GM21529 (cell line): ENCODE data around the gene MIA3.
"Not testable (repeated sequence)": the region's sequence is repeated elsewhere in the genome, so short reads cannot be mapped to it uniquely, and the experiment has no call there.

ENCODE experiments used
- ATAC-seq: cut with Tn5 transposase; IDR thresholded peaks from one replicate; pipeline ENCODE4 v1.9.1; 2021; ENCODE audit not compliant: unreplicated experiment

The MIA3 gene

DNA sequence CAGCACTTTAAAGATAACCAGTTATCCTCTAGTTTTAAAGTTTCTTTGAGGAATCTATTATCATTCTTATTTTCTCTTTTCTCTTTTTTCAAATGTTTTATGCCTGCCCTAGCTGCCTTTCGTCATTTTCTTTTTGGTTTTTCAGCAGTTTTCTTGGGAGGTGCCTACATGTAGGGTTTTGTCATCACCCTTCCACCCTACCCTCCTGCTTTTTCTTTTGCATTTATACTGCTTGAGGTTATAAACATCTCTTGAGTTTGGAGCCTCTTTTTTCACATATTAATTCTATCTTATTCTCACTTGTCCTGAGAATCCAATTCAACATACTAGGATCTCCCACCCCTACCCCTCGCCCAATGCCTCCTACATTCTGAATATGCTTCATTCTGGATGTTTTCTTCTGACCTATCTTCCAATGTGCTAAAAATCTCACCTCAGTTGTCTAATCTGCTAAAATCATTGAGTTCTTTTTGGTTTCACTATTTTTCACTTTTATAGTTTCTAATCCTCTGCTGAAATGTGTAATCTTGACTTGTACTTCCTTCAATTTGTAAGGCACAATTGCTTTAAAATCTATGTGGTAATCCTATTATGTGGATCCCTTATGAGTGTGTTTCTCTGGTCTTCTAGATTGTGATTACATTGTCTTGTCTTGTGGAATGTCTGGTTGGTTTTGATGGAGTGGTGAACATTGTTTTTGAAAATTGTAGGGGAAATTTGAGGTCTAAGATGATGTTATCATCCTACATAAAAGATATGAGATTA lies 38.7 kb downstream of the MIA3 start:
- ATAC-seq: no peak

DNA sequence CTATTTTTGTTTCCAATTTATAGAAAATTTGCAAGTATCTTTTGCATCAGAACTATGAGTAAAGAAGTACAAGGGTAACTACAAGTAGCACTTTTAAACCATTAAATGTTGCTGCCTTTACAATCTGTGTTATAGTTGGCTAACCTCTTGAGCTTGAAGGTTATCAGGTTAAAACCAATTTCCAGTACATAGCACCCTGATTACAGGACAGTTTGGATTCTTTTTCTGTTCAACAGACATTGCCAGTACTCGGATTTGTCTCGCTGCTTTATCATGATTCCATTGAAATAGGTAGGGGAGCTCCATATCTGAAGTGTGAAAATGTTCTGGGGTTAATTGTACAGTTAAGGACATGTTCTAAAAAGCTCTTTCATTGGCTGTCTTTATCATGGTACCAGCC lies 40.0 kb downstream of the MIA3 start:
- no peak for ATAC-seq

DNA sequence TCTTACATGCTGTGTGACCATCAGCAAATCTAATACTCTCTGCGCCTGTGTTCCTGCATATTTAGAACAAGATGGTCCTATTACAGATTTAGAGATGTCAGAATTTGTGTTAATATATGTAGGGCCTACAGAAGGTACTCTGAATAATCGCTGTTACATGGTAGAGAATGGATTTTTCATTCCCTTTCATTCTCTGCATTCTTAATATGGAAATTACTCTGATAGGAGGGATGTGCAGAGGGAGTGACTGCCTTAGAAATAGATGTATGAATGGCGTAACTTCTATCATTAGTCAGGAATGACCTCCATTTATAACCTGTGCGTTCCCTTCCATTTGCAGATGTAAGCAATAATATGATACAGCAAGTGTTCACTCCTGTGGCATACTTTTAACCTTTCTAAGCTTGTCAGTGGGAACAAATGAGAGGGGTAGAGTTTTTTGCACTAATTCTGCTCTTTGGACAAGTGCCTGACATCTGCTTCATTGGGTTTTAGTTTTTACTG lies 45.6 kb downstream of the MIA3 start:
- no peak for ATAC-seq

DNA sequence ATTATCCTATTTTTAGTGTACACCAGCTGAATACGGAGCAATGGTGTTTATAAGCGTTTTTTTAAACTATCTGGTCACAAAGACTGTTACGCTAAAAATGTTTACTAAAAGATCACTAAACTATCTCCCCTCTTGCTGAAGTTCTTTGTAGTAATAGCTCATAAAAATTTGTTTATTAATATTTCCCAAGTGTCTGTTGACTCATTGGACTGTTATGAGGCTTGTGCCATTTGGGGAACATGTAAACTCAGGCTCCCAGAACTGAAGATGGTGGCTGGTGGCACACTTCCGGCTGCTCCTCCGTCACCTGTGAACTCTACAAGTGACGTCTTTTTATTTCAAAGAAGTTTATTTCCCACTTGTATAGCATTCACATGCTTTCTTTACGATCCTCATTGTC lies 48.1 kb downstream of the MIA3 start:
- ATAC-seq: no peak

DNA sequence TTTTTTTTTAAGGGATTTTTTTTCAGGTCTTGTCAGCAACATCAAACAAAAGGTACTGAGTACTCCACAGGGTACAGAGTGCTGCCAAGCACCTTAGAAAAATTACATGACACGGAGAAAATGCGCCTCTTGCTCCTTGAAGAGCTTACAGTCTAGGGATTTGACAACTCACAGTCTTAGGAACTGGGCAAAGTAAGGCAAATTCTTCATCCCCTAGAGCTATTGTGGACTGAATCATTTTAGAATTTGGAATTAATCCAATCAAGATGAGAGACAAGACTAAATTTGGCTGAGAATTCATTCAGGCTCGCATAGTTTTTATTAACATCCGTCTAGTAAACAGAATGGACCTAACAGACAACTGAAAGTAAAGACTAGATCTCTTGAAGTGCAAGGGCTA lies 50.3 kb downstream of the MIA3 start:
- ATAC-seq: not testable (repeated sequence)

DNA sequence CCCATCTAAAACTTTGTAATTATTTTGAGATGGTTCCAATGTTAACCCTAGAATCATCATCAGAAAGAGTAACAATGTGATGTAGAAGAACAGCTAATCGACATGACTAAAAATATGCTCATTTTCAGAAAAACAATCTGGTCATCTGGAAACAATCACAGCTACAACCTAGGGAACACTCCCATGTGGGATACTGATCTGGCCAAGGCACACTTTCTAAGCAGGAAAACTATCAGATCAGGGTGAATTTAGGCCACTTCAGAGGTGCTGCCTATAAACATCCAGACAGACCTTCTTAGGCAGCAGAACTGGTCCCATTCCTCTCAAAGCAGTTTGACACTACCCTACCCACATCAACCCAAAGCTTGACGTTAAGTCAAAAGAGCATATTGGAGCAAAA lies 51.2 kb downstream of the MIA3 start:
- ATAC-seq: not testable (repeated sequence)

DNA sequence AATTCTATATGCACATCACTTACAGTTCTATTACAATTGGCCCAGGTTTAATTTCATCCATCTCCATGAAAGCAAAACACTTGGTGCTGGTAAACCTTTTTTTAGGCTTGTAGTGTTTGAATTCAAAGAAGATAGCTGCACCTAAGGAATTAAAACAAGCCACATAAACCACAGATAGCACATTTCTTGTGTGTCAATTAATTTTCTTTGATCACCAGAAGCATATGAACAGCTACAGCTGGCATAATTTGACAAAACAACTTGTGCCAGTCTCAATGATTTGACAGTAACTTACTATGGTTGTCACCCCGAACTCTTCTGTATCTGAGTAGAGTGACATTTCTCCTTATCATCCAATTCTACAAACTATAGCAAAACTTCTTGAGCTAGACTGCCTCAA lies 52.2 kb downstream of the MIA3 start:
- ATAC-seq: no peak

DNA sequence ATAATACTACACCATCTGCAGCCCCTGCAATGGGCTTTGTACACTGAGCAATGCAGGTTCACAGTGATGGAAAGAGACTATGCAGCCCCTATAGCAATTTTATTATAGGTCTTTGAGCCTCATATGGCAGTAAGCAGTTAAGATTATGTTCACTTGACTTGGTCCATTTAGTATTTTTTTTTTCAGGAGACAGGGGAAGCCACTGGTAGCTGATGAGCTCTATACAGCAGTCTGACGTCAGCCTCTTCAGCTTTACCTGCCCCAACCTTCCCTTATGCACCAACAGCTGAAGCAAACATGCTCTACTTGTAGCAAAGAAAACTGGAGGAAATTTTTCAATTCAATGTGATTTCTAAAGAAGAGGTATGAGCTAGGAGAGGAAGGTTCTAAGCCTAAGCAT lies 62.2 kb downstream of the MIA3 start:
- no peak for ATAC-seq

DNA sequence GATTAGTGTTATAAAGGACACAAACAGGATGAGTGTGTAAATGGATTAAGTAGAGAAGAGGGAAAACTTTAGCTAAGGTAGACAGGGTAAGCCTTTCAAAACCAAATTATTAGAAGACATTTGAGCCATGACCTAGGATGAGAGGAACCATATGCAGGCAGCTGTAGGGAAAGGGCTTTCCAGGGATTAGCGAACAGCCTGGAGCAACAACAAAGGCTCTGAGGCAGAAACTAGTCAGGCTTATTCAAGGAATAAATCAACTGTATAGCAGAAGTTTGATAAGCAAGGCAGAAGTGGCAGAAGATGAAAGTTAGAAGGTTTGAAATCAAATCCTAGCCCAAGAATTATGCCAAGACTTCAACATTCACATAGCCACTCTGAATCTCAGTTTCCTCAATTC lies 73.1 kb downstream of the MIA3 start:
- ATAC-seq: no peak

DNA sequence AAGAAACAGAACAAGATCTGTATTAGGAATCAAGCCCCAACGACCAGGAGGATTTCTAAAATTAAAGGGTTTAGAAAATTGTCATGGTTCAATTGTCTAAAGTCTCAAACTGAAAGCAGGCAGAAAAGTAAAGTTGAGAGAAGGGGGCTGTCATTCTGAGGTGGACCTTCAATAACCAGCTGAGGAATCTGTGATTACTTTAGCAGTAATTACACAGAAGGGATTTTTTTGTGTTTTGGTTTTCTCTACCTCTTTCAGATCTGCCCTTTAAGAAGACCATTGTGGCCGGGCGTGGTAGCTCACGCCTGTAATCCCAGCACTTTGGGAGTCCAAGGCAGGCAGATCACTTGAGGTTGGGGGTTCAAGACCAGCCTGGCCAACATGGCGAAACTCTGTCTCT lies 77.0 kb downstream of the MIA3 start:
- ATAC-seq: no peak

DNA sequence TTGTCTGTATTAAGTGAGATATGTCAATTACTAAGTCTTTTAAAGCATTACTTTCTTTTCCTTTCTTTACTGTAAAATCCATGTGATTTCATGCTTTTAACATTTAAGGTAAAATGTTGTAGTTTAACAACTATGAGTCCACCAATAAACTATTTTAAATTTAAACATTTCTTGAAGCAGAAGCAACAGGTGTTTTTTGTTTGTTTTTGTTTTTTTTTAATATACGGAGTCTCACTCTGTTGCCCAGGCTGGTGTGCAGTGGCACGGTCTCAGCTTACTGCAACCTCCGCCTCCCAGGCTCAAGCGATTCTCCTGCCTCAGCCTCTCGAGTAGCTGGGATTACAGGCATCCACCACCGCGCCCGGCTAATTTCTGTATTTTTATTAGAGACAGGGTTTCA lies 78.8 kb downstream of the MIA3 start:
- no peak for ATAC-seq

DNA sequence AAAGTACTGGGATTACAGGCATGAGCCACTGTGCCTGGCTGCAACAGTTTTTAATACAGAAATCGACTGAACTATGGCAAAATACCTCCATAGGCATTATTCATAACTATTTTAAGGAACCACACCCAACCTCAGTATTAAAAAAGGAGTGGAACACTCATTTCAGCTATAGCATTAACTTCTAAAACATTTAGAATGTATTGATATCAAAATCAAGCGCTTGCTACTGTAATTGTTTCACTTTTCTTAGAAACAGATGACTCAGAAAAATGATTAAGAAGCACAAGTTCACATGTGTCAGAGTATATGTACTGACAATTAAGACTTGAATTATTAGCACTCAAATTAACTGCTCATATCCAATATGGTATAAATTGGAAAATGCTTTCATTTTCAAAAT lies 79.3 kb downstream of the MIA3 start:
- ATAC-seq: no peak

DNA sequence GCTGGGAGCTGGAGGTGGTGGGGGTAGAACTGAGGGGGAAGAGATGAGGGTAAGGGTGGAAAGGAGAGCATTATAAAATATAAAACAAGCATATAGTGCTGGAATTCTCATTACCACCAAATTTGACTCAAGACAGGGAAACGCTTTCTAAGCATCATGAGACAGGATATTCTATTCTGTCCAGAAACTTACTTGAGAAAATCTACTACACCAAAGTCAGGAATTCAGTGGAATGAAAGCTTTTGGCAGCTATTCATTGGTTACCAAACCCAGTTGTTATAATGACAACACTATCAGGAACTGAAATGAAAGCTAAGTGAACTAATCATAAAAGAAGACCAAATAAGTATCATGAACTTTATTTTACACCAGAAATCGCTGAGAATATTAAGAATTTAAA lies 79.9 kb downstream of the MIA3 start:
- ATAC-seq: no peak

DNA sequence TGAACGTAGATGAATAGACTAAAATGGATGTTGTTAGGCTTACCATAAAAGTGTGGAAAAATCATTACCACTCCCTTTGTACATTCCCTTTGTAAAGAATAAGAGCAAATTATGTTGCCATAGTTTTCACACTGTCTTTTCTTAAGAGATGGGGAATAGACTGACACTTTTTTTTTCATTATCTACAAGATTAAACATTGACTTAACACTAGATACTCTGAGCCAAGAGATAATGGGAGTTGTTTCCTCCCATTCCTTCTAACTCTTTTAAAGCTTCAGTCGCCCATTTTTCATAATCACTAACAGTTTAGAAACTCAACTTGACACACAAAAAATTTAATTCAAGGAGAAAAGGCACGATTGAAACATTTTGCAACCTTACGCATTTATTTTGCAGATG lies 84.3 kb downstream of the MIA3 start:
- ATAC-seq: no peak

DNA sequence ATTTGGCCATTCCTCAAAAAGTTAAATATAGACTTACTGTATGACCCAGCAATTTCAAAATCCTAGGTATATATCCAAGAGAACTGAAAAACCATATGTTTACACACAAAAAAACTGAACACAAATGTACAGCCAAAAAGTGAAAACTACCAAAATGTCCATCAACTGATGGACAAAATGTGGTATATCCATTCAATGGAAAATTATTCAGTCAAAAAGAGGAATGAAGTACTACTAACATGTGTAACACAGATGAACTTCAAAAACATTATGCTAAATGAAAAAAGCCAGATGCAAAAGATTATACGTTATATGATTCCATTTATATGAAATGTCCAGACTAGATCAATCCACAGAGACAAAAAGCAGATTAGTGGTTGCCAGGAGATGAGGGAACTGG lies 86.4 kb downstream of the MIA3 start:
- ATAC-seq: no peak

DNA sequence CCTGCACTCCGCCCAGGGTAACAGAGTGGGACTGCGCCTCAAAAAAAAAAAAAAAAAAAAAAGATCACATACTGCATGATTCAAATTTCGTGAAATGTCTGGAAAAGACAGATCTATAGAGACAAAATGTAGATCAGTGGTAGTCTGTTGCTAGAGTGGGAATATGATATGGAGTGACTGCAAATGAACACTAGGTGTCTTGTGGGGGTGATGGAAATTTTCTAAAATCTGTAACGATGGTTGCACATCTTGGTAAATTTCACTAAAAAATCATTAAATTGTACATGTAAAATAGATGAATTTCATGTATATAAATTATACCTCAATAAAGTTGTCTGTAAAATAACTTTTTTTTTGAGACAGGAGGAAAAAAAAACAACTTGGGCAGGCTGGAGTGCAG lies 88.9 kb downstream of the MIA3 start:
- ATAC-seq: no peak

DNA sequence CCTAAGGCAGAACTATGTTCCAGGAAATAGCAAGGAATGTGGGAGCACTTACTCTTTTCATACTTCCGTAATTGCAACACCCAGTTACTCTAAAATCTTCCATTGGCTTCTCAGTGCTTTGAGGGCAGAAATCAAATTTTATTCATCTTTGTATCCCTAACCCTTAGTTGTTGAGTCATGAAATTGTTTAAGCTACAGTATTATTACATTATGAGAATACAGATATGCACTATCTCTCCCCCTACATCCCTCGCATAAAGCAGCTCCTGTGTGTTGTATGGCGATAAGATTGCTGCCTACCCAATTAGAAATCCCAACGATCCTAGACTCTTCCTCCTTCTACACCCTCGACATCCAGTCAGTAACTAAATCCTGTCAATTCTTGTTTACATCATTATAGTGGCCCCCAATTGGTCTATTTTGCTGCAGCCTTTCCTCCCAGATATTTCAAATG lies 91.8 kb downstream of the MIA3 start:
- no peak for ATAC-seq

DNA sequence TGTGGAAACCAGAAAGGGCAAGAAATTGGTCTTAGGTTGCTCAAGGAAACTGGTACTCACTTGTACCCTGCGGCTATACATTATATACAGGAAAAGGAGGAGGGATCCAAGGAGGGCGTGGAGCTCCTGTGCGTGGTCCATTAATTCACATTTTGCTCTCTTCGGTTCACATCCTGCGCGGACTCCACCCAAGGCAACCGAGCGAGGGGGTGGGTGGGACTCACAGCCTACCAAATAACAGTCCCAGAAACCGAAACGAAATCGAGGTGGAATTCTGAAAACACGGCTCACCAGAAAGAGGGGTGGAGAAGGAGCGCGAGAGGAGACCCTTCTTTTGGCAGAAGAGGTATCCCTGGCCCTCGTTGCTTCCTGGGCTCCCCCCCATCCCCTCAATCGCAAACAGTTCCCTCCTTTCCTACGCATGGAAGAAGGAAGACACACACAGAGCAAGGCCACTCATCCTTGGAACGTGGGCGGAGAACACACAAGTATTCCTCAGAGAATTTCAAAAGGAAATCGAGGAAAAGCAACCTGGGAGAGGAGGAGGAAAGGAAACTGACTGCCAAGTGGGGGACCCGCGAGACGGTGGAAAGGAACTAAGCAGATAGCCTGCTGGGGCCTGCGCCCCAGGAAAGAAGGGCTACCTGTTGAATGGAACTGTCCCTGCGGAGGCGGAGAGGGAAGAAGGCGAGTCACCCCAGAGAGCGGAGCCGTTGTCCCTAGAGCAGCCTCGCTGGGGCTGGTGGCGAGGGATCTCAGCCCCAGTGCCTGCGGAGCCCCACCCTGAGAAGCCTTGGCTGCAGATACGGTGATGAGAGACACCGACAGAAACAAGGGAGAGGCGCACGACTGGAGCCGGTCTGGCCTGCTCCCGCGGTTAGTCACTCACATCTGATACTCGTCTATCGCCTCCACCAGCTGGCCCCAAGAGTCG lies 93.7 kb downstream of the MIA3 start:
- peak; percentile 39 for ATAC-seq

DNA sequence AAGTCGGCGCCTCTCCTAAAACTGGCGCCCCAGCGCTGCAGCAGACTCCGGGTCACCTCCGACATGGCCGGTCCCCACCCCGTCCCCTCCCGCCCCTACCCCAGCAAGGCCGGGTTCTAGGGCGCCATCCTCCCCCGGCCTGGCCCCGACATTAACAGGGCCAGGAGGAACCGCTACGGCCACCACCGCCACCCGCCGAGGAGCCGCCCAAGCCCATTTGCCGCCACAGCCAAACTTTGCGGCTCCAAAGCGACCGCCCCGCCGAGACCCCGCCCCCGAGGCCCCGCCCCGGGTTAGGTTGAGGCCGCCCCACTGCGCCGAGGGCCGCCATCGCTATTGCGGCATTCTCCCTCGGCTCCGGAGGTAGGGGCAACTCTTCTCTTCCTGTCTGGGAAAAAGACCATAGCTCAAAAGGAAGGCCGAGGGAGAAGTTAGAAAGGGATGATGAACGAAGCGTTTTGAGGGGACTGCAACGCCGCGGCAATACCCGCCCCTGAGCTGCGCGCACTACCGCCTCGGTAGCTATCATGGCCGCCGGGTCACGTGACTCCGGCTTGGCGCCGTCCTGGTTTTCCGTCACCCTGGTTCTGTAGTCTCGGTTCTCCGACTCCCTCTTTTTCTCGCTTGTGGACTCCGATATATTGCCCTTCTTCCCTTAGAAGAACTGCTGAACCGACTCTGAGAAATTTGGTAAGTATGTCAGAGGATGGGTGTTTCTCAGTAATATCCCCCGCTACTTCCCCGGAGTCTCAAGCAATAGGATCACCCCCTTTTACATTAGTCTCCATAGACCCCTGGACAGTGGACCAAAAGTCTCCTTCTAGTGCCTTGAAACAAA lies 94.6 kb downstream of the MIA3 start, which contains the start of the genes AIDA and BROX:
TSS of gene AIDA (minus strand) at position 239 of the 838 bp plus-strand sequence. CDS start at position 65, 174 bp downstream.
TSS of gene BROX (plus strand) at position 312 of the 838 bp plus-strand sequence. CDS start 3,136 bp downstream, outside the sequence.
- ATAC-seq: peak; percentile 82

DNA sequence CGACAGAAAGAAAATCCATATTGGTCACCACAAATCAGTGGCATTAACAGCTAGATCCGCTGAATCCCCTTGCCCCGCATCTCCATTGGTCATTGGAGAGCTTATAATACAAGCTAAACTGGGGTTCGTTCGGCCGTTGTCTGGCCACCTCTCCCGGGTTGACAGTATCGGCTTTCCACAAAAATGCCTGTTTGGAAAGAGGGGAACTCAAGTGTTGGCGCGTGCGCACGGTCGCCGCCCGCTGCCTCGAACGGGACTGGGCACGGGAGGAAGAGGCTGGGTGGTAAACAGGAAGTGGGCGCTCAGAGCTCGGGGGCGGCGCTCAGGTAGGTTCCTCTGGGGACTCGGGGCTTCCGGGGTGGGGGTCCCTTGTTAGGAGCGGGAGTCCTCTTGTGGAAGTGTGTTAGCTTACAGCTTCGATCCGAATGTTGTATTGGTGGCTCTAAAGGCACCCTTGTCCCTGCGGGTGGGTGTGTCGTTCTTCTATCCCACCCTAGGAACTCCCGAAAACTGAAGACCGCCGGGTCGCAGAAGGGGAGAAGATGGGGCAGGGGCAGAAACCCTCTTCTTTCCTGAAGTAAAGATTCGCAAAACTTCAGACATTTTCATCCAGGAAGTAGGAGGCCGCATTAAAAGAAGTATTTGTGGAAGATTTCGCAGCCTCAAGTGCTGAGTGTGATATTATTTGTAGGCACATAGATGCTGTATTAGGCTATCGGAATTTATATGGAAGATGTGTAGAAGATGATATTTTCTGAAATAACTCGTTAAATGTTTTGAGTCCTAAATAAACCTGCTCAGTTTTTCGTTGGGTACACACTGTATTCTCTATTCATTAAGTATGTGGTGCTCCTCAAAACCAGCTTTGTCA lies 95.4 kb downstream of the MIA3 start:
- peak; percentile 67 for ATAC-seq
